GM19240 (cell line): ENCODE measurements around the gene ULK4.
"Not testable (repeated sequence)": the region's sequence is repeated elsewhere in the genome, so short reads cannot be mapped to it uniquely, and the experiment has no call there.

Experiments used
- DNase-seq: peaks from one replicate; pipeline ENCODE4 v3.0.0; 2011; ENCODE audit warnings: low spot score; ENCODE audit not compliant: insufficient read length

The ULK4 gene

DNA sequence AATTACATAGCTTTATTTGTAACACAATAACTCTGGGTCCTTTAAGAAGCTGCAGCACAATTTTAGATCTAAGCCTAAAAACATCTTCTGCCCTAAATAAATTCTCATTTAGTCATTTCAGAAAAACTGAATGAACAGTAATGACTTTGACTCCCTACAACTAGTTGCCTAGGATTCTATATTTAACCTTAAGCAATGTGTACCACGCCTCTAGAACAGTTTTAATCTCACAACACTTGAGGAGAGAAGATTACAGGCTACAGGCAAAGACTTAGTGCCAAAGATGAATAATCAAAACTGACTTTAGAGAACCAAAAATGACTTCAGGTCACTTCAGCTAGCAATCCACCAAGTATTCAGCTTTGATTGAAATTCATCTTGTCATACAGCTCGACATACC lies 192.8 kb downstream of the ULK4 start:
- no peak for DNase-seq

DNA sequence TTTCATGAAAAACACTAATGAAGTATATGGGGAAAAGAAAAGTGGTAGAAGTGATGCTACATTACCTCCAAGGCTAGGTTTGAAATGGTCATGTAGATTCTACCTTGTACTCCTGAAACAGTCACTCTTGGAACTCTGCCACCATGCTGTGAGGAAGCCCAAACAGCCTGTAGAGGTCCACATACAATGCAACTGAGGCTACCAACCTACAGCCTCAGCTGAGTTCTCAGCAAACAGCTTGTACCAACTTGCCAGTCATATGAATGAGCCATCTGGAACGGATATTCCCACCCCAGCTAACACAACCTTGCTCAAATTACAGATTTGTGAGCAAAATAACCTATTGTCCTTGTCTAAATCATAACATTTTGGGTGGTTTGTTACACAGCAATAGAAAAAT lies 193.5 kb downstream of the ULK4 start:
- no peak for DNase-seq

DNA sequence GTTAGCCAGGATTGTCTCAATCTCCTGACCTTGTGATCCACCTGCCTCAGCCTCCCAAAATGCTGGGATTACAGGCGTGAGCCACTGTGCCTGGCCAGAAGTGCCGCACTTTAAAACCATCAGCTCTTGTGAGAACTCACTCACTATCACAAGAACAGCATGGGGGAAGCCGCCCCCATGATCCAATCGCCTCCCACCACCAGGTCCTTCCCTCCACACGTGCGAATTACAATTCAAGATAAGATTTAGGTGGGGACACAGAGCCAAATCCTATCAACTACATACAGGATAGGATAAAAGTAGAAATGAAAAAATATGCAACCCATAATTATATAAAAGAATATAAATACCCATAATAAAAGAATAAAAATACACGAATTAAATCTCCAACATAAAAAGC lies 199.0 kb downstream of the ULK4 start:
- not testable (repeated sequence) for DNase-seq

DNA sequence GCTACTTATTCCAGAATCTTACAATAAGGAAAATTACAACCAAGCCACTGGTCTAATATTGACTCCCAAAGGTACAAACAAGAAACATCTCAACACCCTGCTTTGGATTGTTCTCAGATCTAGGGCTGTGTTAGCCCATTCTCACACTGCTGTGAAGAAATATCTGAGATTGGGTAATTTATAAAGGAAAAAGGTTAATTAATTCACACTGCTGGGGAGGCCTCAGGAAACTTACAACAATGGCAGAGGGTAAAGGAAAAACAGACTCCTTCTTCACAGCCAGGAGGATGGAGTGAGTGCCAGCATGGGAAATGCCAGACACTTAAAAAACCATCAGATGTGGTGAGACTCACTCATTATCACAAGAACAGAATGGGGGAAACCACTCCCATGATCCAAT lies 208.3 kb downstream of the ULK4 start:
- no peak for DNase-seq

DNA sequence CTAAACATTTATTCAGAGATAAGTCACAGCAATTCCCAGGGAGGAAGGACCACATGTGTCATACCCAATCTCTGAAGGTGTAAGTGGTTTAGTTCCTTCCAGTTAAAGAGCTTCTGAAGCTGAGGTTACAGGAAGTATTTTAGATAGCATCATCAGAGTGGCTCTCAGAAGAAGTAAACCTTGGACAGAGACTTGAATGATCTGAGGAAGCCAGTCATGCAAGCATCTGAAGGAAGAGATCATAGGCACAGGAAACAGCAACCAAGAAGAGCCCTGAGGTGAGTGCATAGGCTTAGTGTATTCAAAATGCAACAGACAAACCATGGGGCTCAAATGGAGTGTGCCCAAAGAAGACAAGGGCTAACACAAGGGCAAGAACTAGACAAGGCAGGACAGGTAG lies 210.3 kb downstream of the ULK4 start:
- DNase-seq, result no peak

DNA sequence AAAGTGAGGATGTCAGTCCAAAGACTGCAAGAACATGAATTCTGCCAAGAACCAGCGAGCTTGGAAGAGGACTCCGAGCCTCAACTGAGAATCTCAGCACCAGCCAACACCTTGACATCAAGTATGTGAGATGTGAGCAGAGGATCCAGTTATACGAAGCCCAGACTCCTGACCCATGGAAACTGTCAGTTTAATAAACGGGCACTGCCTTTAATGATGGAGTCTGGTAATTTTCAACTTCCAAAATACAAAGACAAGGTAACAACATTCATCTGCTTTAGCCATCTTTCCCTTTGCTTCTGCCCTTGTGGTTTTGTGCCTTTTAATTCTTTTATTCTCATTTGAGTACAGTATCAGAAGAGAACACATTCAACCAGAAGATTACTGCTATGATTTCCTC lies 211.9 kb downstream of the ULK4 start:
- DNase-seq, result no peak

DNA sequence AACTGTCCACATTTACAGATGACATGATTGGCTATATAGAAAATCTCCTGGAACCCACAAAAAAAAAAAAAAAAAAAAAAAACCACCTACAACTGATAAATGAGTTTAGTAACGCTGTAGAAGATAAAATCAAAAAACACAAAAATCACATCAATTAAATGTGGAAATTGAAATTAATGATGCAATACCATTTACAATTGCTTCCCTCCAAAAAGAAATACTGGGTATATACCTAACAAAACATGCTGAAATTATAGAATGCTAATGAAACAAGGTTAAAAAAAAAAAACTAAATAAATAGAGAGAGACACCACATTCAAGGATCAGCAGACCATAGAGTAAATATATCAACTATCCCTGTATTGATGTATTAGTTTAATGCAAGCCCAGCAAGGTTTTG lies 215.7 kb downstream of the ULK4 start:
- no peak for DNase-seq

DNA sequence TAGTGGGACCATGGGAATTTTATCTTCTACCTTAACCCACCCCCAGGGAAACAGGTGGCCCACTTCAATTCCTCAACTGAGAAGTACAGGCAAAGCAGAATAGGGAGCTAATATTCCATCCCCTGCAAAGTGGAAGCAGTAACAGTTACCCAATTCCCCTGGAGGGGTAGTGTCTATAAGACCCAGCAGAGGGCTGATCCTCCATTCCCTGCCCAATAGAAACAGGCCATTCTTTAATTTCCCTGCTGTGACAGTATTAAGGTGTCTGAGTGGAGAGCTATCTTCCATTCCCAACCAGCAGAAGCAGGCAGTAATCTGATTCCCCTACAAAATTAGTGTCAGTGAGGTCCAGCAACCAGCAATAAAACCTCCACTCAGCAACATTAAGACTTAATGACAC lies 219.8 kb downstream of the ULK4 start:
- no peak for DNase-seq

DNA sequence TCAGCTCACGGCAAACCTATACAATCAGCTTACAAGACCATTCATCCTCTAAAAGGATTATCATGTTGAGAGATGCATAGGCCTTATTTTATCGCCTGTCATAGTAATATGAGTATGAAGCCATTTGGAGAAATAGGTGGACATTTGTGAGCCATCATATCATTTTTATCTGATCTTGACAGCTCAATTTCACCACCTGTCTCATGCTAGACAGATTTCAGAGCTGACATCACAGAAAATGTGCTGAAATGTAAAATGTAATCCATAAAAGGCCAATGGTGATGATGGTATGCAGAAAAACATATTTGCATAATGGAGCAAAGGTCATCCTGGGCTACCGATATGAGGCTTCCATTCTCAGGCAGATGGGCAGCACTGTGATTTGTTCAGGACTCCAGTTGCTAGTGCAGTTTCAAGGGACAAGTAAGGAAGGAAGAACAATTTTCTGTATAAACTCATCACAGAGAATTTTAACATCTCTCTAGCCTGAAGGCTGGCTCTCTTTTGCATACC lies 221.5 kb downstream of the ULK4 start:
- no peak for DNase-seq

DNA sequence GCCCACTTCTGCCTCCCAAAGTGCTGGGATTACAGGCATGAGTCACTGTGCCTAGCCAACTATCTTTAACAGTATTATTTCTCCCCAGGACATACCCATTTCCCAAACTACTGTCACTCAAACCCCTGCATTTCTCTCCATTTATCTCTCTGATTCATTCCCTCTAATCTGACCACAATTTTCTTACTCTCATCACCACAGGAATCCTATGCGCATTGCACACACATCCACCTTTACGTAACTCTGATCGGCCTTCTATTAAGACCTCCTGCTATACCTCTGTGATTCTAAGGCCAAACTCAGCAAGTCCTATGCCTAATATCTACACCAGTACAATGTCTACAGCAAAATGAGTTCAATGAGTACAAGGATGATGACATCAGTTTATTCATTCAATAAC lies 235.0 kb downstream of the ULK4 start:
- DNase-seq, result no peak

DNA sequence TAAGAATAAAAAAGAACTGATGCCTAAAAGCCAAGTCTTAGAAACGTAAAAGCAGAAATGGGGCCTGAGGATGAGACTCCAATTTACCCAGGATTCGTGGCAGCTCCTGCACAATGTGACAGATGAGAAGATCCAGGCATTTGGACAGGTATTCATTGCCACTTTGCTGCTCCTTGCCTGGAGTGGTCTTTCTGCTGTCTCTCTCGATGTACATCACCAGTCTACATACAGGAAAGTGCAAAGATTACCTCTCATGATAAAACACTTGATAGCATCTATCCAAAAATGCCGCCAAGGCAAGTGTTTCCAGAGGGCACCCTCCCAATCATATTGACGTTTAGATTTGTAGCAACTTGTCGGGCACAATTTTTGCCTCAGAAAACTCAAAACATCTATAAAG lies 244.3 kb downstream of the ULK4 start:
- DNase-seq, result no peak

DNA sequence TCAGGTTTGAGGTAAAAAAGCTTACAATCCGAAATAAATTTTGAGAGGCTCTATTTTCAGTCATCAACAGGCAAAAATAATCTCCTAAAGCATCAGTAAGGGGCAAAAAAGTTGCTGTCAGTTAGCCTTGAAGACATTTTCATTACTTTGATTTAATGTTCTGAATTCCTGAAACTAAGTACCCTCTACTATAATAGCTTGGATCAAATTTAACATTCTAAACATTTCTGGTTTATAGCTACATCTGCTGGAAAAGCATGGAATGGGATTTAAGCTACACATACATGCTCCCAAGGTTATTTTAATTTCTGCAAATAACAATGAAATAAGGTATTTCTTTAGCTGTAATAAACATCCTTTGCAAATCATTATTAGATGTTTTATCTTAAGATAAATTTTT lies 245.4 kb downstream of the ULK4 start:
- no peak for DNase-seq

DNA sequence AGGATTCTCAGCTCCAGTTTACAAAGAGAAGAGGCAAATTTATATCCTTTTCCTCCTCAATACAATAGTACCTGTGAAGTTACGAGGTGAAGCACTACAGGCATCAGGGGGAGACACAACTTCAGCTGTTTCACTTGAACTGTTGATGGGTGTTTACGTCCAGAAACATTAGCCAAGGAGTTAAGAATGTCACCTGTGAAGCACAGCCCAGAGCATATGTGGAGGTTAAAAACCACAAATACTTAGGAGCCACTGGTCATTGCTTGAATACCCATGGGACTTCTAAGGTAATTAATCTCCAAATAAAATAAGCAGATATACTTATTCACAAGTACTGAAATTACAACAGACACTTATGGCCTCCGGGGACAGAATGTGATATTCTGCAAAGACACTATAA lies 246.5 kb downstream of the ULK4 start:
- no peak for DNase-seq

DNA sequence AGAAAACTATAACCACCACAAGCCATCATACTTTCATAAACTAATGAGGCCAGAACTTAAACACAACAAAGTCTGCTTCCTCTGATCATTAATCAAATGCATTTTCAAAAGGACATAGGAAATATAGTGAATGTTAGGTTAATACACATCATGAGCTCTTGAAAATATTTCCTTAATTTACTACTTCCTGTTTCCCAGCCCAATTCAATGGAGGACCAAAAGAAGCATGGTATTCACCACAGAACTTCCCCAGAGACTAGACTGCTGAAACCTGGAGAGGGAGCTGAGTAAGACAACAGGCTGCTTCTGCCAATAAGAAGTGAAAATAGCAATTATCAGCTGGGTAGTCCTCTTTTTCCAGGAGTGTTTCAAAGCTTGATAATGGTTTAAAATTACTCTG lies 250.3 kb downstream of the ULK4 start:
- DNase-seq, result no peak

DNA sequence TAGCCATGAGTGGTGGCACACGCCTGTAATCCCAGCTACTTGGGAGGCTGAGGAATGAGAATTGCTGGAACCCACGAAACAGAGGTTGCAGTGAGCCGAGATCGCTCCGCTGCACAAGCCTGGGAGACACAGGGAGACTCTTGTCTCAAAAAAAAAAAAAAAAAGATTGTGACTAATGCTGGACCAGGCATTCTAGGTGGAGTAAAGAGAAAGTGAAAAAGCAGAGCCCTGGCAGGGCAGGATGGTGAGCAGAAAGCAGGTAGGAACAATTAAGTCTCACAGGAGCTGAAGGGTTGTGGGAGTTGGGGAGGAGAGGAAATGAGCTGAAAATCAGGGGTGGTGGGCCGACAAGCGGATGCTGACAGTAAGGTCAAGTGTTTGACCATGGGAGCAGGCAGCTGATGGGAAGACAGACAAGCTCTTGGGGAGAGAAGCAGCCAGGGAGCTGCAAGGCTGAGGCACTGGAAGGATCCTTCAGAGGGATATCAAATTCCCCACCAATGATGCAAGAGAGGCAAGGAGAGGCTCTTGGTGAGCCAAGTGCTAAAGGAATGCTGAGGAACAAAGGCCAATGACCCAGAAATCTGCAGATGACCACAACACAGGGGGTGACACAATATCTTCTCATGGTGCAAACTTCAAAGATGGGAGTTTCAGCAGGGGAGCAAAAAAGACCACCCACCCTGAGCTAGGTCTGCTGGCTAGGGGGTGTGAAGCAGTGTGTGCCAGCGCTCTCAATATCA lies 251.1 kb downstream of the ULK4 start:
- DNase-seq, result no peak

DNA sequence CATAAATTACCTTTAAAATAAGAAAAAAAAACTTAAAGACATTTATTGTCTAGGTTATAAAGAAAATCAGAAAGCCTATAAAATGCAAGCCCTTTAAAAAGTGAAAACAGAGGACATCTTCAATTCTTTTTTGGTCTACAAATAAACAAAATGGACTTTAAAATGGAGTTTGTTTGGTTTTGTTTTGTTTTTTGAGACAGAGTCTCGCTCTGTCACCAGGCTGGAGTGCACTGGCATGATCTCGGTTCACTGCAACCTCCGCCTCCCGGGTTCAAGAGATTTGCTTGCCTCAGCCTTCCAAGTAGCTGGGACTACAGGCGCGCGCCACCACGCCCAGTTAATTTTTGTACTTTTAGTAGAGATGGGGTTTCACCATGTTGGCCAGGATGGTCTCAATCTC lies 252.7 kb downstream of the ULK4 start:
- not testable (repeated sequence) for DNase-seq

DNA sequence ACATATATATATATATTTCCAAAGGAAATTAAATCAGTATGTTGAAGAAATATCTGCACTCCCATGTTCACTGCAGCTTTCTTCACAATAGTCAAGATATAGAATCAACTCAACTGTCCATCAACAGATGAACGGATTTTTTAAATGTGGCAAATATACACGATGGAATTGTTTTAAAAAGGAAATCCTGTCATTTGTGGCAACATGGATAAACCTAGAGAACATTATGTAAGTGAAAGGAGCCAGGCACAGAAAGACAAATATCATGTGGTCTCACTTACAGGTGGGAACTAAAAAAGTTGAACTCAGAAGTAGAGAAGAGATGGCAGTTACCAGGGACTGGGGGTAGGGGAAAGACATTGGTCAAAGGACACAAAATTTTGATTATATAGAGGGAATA lies 253.7 kb downstream of the ULK4 start:
- DNase-seq, result no peak

DNA sequence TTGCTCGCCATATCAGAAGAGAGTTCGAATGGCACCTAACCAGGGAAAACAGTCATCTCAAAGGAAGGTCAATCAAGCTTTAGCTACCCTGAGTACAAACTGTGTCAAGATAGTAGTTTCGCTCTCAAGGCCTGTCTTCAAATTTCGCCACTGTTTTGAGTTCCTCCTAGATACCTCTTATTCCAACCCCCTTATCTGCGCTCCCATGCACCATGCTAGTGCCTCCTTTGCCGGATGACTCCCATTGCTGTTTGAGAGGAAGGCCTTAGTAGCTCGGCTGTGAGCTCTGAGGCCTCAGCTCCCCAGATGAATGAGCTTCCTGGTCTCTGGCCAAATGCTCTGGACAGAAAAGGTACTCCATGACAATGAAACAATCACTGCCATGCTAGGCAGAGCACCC lies 256.0 kb downstream of the ULK4 start:
- DNase-seq, result no peak

DNA sequence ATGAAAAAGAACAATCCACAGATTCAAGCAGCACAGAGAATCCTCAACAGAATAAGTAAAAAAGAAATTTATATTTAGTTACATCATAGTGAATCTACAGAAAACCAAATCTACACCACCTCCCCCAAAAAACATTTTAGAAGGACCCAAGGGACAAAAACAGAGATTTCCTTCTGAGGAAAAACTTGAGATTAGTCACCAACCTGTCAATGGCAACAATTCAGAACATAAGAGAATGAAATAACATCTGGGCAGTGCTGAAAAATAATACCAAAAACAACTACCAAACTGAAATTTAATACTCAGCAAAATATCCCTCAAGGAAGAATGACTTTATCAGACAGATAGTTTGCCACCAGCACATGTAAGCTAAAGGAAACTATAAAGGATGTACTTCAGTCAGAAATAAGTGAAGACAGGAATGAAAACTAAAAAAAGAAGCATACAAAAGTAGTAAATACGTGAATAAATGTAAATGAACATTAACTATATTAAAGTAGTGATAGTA lies 260.7 kb downstream of the ULK4 start:
- DNase-seq, result no peak

DNA sequence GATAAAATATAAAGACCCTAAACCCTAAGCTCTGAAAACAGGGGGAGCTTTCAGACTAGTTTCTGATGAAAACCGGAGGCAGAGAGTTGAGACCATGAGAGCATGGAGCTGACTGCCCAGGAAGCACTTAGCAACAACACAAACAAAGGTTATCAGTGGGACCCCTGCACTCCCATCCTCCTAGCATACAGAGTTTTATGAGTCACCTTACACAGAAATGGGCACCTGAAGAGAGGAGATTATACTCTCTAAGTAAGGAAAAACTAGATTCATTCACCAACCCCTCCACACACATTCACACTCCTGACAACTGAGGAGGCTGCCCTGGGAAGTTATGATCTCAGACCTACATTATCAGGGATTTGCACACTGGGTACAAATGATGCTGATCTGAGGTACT lies 261.7 kb downstream of the ULK4 start:
- no peak for DNase-seq

DNA sequence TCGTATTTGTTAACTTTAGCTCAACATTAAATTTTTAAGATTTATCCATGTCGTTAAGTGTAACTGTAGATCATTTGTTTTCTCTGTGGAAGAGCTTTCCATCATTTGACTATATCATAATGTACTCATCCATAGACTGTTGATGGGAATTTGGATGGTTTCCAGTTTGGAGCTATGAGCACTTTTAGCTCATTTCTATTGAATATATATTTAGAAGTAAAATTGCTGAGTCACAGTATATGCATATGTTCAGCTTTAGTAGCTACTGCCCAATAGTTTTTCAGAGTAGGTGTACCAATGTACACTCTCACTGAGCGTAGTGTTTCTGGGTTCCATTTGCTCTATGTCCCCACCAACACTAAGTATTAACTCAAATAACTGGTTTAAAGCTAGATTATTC lies 263.0 kb downstream of the ULK4 start:
- DNase-seq, result no peak

DNA sequence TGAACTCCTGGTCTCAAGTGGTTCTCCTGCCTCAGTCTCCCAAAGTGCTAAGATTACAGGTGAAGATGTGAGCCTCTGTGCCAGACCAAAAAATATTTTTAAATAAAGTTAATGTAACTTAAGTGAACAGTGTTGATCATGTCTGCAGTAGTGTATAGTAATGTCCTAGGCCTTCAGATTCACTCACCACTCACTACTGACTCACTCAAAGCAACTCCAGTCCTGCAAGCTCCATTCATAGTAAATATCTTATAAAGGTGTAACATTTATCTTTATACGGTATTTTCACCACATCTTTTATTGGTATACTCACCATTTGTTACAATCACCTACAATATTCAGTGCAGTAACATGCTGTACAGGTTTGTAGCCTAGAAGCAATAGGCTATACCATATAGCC lies 264.2 kb downstream of the ULK4 start:
- no peak for DNase-seq

DNA sequence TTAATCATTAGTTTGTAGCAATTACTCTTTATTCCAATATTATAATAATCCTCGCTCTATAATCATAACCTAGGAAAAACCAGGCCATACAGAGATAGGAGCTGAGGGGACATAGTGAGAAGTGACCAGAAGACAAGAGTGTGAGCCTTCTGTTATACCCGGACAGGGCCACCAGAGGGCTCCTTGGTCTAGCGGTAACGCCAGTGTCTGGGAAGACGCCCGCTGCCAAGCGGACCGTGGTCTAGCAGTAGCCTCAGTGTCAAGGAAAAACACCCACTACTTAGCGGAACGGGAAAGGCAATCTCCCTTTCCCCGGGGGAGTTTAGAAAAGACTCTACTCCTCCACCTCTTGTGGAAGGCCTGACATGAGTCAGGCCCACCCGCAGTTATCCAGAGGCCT lies 266.1 kb downstream of the ULK4 start:
- DNase-seq, result not testable (repeated sequence)

DNA sequence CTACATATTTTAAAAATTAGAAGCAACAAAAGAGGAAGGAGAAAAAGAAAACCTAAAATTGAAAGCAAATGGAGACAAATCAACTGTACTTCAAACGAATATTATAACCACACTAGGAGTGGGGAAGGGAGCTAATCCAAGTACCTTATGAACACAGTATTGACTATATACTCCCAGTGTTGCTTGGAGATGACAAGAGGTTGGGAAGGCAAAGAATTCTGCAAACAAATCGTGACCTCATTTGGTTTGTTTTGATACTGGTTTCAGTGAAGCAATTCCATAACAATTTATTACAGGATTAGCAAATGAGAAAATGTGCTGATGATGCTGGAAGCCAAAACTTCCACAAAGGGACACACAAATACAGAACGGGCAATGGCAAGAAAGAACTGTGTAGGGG lies 268.1 kb downstream of the ULK4 start:
- no peak for DNase-seq
